ENCODE data around the gene MGRN1. TPM values are rescaled to one million over a fixed set of nuclear protein-coding genes. Genes with fewer than 3 reads are reported as not detected.

Gene MGRN1
- total and polyA plus RNA-seq, 2 donors from 2014 or later = 19.7 to 90.8 TPM

GRCh38 chr16:4718466-4718865, 93.8 kb downstream of the MGRN1 start:
- peaks cover 0 to 13% (median 5%) of the 10 kb centered on the region in 3 donors for H3K36me3 ChIP-seq (ENCODE audit: control insufficient read depth in 2 of 3, insufficient read depth in 3 of 3, low read length in 3 of 3)

GRCh38 chr16:4723071-4723767, 98.6 kb downstream of the MGRN1 start:
- intact Hi-C loops (cut with DNase I) = no loop called here
- TF ChIP-seq CTCF (IDR thresholded peaks at IDR 0.05; ENCODE audit: borderline replicate concordance, extremely low read depth, insufficient read depth) = no peak
- Histone ChIP-seq H3K27ac (ENCODE audit: low read depth in 2 of 2, low read length in 2 of 2) (no peak overlapping the region), H3K27me3 (ENCODE audit: control insufficient read depth, insufficient read depth, low read length) (no peaks in the 10 kb centered on the region), H3K9ac (ENCODE audit: low read length in 3 of 3) (no peak overlapping the region), H3K4me3 (ENCODE audit: low read length in 3 of 3) (no peak overlapping the region), H3K36me3 (ENCODE audit: control insufficient read depth in 2 of 3, insufficient read depth in 3 of 3, low read length in 3 of 3) (peaks cover 0 to 19% (median 15%) of the 10 kb centered on the region in 3 donors), H3K4me1 (ENCODE audit: control insufficient read depth in 2 of 3, insufficient read depth in 2 of 3, low read depth in 1 of 3, low read length in 3 of 3) (no peaks in the 10 kb centered on the region), H3K9me3 (ENCODE audit: control insufficient read depth in 2 of 3, insufficient read depth in 1 of 3, low read length in 3 of 3) (no peaks in the 10 kb centered on the region)
- FAIRE-seq (no peak), DNase-seq (peak in 1 of 5 donors; percentile 28)

More at GRCh38 chr16:4718466-4718865, 93.8 kb downstream of the MGRN1 start:
- no peak for TF ChIP-seq CTCF (IDR thresholded peaks at IDR 0.05; ENCODE audit: borderline replicate concordance, extremely low read depth, insufficient read depth)
- Histone ChIP-seq H3K4me3 (ENCODE audit: low read length in 3 of 3) (no peak overlapping the region), H3K4me1 (ENCODE audit: control insufficient read depth in 2 of 3, insufficient read depth in 2 of 3, low read depth in 1 of 3, low read length in 3 of 3) (no peaks in the 10 kb centered on the region), H3K9ac (ENCODE audit: low read length in 3 of 3) (no peak overlapping the region), H3K9me3 (ENCODE audit: control insufficient read depth in 2 of 3, insufficient read depth in 1 of 3, low read length in 3 of 3) (no peaks in the 10 kb centered on the region), H3K27me3 (ENCODE audit: control insufficient read depth, insufficient read depth, low read length) (no peaks in the 10 kb centered on the region), H3K27ac (ENCODE audit: low read depth in 2 of 2, low read length in 2 of 2) (no peak overlapping the region)
- DNase-seq (peak in 1 of 5 donors; percentile 29), FAIRE-seq (no peak)
- intact Hi-C loops (cut with DNase I) = no loop called here

- H3K4me1 ChIP-seq (ENCODE audit: control insufficient read depth in 2 of 3, insufficient read depth in 2 of 3, low read depth in 1 of 3, low read length in 3 of 3) = no peaks in the 10 kb centered on the region
- DNase-seq (peak in 1 of 5 donors; percentile 10), FAIRE-seq (no peak)
- H3K27ac ChIP-seq (ENCODE audit: low read depth in 2 of 2, low read length in 2 of 2) = no peak overlapping the region
- no peak for TF ChIP-seq CTCF (IDR thresholded peaks at IDR 0.05; ENCODE audit: borderline replicate concordance, extremely low read depth, insufficient read depth)
- peaks cover 0 to 27% (median 22%) of the 10 kb centered on the region in 3 donors for H3K36me3 ChIP-seq (ENCODE audit: control insufficient read depth in 2 of 3, insufficient read depth in 3 of 3, low read length in 3 of 3)
- intact Hi-C loops (cut with DNase I) = no loop called here
- H3K27me3 ChIP-seq (ENCODE audit: control insufficient read depth, insufficient read depth, low read length) = no peaks in the 10 kb centered on the region
- H3K9ac ChIP-seq (ENCODE audit: low read length in 3 of 3) = no peak overlapping the region
- H3K4me3 ChIP-seq (ENCODE audit: low read length in 3 of 3) = no peak overlapping the region
- H3K9me3 ChIP-seq (ENCODE audit: control insufficient read depth in 2 of 3, insufficient read depth in 1 of 3, low read length in 3 of 3) = no peaks in the 10 kb centered on the region
Measured at GRCh38 chr16:4724661-4725270, 100.1 kb downstream of the MGRN1 start.

Data from kidney (tissue), 14 donors.